HG03571 (cell line): ENCODE measurements around the gene FLVCR1.

Experiments
- ATAC-seq: cut with Tn5 transposase; IDR thresholded peaks from one replicate; pipeline ENCODE4 v1.9.1; 2021; ENCODE audit not compliant: unreplicated experiment

The FLVCR1 gene

GRCh38 chr1:212945056-212945455, 87.0 kb downstream of the FLVCR1 start:
- ATAC-seq: no peak

GRCh38 chr1:212945463-212946160, 87.5 kb downstream of the FLVCR1 start:
- ATAC-seq: no peak

GRCh38 chr1:212946872-212947271, 88.8 kb downstream of the FLVCR1 start:
- no peak for ATAC-seq
